Stimulated activated CD8-positive, alpha-beta memory T cell treated with anti-CD3 and anti-CD28 coated beads, Interleukin-12 subunit alpha, Interleukin-12 subunit beta, amount 100 ng/mL, for 24 hours (primary cell): ENCODE data around the gene ASCC3.

ENCODE experiments used
- DNase-seq: peaks from one replicate; pipeline ENCODE4 v3.0.0-alpha.2; 2020; ENCODE audit errors: extremely low read depth

ASCC3 gene

GRCh38 chr6:100464903-100465700 is 416.0 kb downstream of the ASCC3 start, which contains the start of gene SIM1:
Gene SIM1, minus strand, starts transcription at chr6:100464921. Its CDS starts 1,453 bp downstream, at chr6:100463468.
- DNase-seq, result no peak

GRCh38 chr6:100464162-100464851 is 416.8 kb downstream of the ASCC3 start:
- no peak for DNase-seq

GRCh38 chr6:100463630-100464161 is 417.4 kb downstream of the ASCC3 start:
- no peak for DNase-seq

- DNase-seq, result no peak
Observed at GRCh38 chr6:100462706-100463629, 418.2 kb downstream of the ASCC3 start.

- no peak for DNase-seq
Observed at GRCh38 chr6:100461917-100462705, 419.0 kb downstream of the ASCC3 start.

- DNase-seq, result no peak
Observed at GRCh38 chr6:100461278-100461916, 419.7 kb downstream of the ASCC3 start.

- DNase-seq, result no peak
Observed at GRCh38 chr6:100460650-100461204, 420.4 kb downstream of the ASCC3 start.

GRCh38 chr6:100459592-100460184 is 421.4 kb downstream of the ASCC3 start:
- no peak for DNase-seq

GRCh38 chr6:100458841-100459591 is 422.1 kb downstream of the ASCC3 start:
- DNase-seq, result no peak
